22Rv1 (cell line): ENCODE measurements around the gene FNBP1.

Experiments
- H3K27ac ChIP-seq: fragments of 450-650 bp; 2 replicates; pipeline ENCODE4 v1.5.1; 2017
- ZFX ChIP-seq: fragments of 450-650 bp; IDR thresholded peaks from 2 replicates; pipeline ENCODE4 v1.6.1; 2017; ENCODE audit warnings: antibody characterized with exemption, borderline replicate concordance
- TF ChIP-seq, protein P1 (sequence below): fragments of 450-650 bp; IDR thresholded peaks from 2 replicates; pipeline ENCODE4 v1.5.1; 2017; ENCODE audit warnings: mild to moderate bottlenecking

FNBP1 gene

GRCh38 chr9:129878291-129878690 lies 164.7 kb downstream of the FNBP1 start:
- TF ChIP-seq, protein P1, sequence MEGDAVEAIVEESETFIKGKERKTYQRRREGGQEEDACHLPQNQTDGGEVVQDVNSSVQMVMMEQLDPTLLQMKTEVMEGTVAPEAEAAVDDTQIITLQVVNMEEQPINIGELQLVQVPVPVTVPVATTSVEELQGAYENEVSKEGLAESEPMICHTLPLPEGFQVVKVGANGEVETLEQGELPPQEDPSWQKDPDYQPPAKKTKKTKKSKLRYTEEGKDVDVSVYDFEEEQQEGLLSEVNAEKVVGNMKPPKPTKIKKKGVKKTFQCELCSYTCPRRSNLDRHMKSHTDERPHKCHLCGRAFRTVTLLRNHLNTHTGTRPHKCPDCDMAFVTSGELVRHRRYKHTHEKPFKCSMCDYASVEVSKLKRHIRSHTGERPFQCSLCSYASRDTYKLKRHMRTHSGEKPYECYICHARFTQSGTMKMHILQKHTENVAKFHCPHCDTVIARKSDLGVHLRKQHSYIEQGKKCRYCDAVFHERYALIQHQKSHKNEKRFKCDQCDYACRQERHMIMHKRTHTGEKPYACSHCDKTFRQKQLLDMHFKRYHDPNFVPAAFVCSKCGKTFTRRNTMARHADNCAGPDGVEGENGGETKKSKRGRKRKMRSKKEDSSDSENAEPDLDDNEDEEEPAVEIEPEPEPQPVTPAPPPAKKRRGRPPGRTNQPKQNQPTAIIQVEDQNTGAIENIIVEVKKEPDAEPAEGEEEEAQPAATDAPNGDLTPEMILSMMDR = no peak
- no peak for TF ChIP-seq ZFX
- no peak overlapping the region for H3K27ac ChIP-seq

GRCh38 chr9:129876815-129877214 lies 166.2 kb downstream of the FNBP1 start:
- no peak overlapping the region for H3K27ac ChIP-seq
- TF ChIP-seq, protein P1 = no peak
- no peak for TF ChIP-seq ZFX

GRCh38 chr9:129875687-129876395 lies 167.1 kb downstream of the FNBP1 start:
- TF ChIP-seq ZFX = no peak
- TF ChIP-seq, protein P1 = no peak
- H3K27ac ChIP-seq = no peak overlapping the region

GRCh38 chr9:129875181-129875611 lies 167.8 kb downstream of the FNBP1 start:
- no peak for TF ChIP-seq ZFX
- TF ChIP-seq, protein P1 = peak; percentile 26; the same call in 1 of the 2 replicates
- no peak overlapping the region for H3K27ac ChIP-seq

DNA sequence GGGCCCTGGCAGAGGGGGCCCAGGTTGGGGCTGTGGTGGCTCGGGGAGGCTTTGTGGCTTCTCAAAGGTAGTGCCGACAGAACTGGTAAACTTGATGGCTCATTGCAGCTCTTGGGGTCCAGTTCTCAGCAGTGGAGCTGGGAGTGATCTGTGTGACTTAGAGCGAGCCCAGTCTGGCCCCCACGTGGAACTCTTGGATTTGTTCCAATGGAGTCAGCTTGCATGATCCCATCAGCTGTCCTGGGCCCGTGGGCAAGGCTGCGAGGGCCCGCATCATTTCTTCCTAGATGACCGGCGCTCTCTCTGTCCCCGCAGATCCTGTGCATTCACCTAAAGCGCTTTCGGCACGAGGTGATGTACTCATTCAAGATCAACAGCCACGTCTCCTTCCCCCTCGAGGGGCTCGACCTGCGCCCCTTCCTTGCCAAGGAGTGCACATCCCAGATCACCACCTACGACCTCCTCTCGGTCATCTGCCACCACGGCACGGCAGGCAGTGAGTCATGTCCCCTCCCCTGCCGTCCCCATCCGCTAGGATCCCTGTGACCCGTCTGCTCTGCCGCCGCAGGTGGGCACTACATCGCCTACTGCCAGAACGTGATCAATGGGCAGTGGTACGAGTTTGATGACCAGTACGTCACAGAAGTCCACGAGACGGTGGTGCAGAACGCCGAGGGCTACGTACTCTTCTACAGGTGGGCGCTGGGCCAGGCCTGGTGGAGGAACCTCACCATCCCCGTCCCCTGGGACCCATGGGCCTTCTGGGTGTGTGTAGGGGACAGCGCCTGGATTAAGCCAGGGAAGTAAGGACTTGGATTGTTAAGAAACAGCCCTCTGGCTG lies 168.5 kb downstream of the FNBP1 start:
- no peak overlapping the region for H3K27ac ChIP-seq
- TF ChIP-seq, protein P1 = no peak
- no peak for TF ChIP-seq ZFX

DNA sequence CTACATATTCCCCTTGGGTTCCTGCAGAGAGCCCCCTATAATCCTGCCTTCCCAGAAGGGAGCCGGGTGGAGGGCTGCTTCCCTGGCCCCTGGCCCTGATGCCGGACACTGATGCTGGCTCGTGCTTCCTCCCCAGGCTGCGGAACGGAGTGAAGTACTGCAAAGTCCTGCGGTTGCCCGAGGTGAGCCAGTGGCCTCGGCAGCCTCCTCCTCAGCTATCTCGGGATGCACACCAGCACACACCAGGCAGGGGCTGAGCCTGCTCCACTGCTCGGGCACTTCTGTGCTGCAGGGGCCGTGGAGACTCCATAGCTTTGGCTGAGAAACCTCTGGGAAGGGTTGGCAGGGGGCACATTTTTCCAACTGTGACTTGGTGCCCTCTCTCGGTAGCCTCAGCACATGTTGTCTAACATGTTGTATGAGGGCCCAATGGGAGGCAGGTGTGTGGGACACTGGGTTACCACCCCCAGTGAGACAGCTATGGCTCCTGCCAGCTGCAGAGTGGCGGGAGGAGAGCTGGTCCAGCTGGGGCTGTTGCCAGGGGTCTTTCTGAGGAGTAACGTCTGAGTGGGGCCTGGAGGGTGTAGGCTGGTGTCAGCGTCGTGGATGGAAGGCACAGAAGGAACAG lies 169.3 kb downstream of the FNBP1 start:
- TF ChIP-seq ZFX = no peak
- TF ChIP-seq, protein P1 = no peak
- no peak overlapping the region for H3K27ac ChIP-seq
